Body of pancreas (tissue), 4 donors: ENCODE data around the gene PGBD1.

Experiments
- POLR2A ChIP-seq, 3 donors: fragments of 450-650 bp; IDR thresholded peaks; one replicate each; pipeline ENCODE4 v1.6.1; 2016; ENCODE audit warnings: antibody characterized with exemption in 3 of 3, mild to moderate bottlenecking in 2 of 3
- TF ChIP-seq, protein P1 (sequence below), 7 experiments: fragments of 450-650 bp in 4 of 7; fragments of 200-600 bp in 3 of 7; sonication (generic) in 3 of 7; IDR thresholded peaks; one replicate each; pipeline ENCODE4 v1.5.1; 2016 to 2019; ENCODE audit warnings: antibody characterized with exemption in 7 of 7

DNA sequence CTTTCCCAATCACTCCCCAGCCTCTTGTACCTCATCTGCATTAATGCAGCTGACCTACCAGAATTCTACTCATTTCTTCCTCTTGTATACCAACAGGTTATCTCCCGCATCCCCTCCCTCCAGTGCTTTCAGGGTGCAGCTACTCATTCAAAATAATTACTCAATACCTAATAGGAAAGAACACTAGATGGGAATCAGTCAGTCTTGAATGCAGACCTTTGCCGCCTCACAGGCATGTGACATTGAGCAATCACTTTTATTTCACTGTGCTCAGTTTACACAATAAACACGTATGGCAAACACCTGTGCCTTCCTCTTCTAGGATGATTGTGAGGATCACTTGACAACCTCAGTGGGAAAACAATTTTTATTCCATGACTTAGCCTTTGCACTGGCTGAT, 41.3 kb downstream of the PGBD1 start:
- TF ChIP-seq, protein P1, sequence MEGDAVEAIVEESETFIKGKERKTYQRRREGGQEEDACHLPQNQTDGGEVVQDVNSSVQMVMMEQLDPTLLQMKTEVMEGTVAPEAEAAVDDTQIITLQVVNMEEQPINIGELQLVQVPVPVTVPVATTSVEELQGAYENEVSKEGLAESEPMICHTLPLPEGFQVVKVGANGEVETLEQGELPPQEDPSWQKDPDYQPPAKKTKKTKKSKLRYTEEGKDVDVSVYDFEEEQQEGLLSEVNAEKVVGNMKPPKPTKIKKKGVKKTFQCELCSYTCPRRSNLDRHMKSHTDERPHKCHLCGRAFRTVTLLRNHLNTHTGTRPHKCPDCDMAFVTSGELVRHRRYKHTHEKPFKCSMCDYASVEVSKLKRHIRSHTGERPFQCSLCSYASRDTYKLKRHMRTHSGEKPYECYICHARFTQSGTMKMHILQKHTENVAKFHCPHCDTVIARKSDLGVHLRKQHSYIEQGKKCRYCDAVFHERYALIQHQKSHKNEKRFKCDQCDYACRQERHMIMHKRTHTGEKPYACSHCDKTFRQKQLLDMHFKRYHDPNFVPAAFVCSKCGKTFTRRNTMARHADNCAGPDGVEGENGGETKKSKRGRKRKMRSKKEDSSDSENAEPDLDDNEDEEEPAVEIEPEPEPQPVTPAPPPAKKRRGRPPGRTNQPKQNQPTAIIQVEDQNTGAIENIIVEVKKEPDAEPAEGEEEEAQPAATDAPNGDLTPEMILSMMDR (IDR thresholded peaks at IDR 0.05) = no peak
- TF ChIP-seq POLR2A (IDR thresholded peaks at IDR 0.05) = no peak
